Dermis blood vessel endothelial cell (primary cell): Measurements from ENCODE around the gene AGTRAP. TPM values are rescaled to one million over a fixed set of nuclear protein-coding genes. Genes with fewer than 3 reads are reported as not detected.

ENCODE experiments used
- DNase-seq: peaks from one replicate; pipeline ENCODE4 v3.0.0; 2010
- total RNA-seq: library from RNA; depleted of rRNA; stranded (reverse); fragments of >200 nt; gene quantifications from 2 replicates; pipeline ENCODE4 v1.2.3, GENCODE V29; 2014

The AGTRAP gene
- 47.5 and 57.1 TPM in 2 replicates for total RNA-seq

GRCh38 chr1:11735854-11736745 is at the start of gene AGTRAP:
AGTRAP (plus strand) TSS chr1:11736136; CDS start chr1:11736209, 73 bp downstream.
- DNase-seq, result peak; percentile 95

DNA sequence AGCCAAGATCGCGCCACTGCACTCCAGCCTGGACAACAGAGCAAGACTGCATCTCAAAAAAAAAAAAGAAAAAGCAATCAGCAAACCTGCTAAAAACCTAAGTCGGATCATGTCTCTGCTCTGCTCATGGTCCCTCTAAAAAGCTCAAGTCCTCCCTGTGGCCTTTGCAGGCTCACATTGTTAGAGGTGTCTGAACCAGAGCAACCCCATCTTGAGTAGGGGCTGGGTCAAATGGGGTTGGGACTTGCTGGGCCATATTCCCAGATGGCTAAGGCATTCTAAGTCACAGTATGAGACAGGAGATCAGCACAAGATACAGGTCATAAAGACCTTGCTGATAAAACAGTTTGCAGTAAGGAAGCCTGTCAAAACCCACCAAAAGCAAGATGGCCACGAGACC is 47.4 kb upstream of the AGTRAP start:
- no peak for DNase-seq

GRCh38 chr1:11690397-11691301 is 45.3 kb upstream of the AGTRAP start:
- DNase-seq, result no peak

DNA sequence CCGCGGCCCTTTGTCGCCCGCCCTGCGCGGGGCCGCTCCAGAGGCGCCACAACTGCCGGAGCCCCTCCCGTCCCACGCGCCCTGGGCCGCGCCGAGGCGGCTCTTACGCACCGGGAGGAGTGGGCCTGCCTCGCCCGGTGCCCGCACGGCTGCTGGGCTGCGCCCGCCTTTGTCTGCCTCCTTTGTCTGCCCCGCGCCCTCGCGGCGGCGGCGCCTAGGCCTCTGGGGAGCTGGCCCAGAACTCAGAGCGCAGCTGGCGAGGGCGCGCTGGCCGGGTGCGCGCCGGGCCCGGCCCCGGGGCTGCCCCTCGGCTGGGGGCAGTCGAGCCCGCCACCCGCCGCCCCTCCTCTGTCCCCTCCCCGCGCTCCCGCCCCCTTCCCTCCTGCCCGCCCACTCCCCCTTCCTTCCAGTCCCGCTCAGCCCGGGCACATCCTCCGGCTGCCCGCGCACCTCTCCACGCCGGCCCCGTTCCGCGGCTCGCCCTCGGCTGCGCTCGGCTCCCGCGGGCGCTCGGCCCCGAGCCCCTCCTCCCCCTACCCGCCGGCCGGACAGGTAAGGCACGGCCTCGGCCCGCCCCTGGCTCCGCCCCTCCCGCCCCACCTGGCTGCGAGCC is 44.5 kb upstream of the AGTRAP start, which contains the start of gene DRAXIN:
Gene DRAXIN, plus strand, starts transcription at position 409 of the 613 bp plus-strand sequence. CDS start 14,549 bp downstream, outside the sequence.
- peak; percentile 15 for DNase-seq

DNA sequence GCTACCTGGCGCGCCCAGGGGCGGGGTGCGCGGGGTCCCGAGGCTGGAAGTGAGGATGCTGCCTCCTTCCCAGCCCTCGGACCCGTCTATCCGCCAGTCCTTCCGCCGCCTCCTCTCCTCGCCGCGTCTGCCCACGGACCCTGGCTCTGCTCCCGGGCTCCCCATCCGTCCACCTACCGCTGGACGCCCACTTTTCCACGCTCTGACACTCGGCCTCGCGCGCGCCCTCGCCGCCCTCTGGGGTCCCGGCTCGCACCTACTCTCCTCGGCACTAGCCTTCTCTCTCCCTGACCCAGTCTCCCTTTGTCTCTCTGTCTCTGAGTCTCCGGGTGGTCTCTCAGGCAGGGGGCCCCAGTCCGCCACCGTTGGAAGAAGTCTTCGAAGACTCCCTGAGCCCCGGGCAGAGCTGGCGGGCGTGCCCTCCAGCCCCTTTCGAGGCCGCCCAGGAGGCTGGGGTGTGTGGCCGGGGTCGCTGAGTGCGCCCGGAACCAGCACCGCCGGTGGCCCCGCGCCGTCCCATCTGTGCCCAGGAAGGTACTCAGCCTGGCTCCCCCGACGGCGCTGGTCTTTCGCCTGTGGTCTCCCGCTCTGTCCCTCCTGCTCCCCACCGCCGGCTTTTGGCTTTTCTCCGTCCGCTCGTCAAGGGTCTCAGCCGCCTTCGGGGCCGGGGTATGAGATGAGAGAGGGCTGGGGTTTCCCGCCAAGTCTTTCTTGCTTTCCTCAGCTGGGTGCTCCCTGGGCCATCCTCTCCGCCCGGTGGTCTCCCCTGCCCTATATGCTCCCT is 43.8 kb upstream of the AGTRAP start:
- no peak for DNase-seq

- peak; percentile 86 for DNase-seq
These were observed 42.8 kb upstream of the AGTRAP start for GRCh38 chr1:11693024-11693590.

GRCh38 chr1:11693917-11694316 is 42.0 kb upstream of the AGTRAP start:
- no peak for DNase-seq

GRCh38 chr1:11695861-11696260 is 40.1 kb upstream of the AGTRAP start:
- no peak for DNase-seq

DNA sequence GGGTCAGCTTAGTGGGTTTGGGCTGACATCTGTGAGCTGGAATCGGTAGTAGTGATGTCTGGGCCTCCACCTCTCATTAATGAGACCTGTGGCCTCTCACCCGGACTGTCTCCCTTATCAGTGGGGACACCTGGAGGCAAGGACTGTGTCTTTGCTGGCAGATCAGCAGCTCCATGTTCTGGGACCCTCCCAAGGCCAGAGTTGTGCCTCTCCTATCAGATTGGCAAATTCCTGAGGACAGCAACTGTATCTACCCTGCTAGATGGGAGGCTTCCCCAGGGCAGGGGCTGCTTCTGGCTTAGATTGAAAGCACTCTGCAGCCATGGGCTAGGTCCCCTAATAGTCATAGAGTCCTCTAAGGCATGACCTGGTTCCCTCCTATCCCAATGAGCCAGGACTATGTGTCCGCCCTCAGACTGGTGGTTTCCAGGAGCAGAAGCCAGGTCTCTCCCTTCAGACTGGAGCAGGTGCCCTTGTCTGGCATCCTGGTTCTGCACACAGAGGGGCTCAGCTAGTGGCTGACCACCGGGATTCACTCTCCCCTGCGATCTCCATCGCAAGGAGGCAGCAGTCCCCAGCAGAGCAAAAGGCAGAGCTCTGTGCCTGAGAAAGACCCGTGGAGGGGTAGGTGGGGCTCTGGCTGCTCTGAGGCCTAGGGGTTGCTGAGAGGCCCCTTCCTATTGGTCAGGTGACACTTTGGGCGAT is 38.6 kb upstream of the AGTRAP start:
- no peak for DNase-seq

- no peak for DNase-seq
These were observed 38.1 kb upstream of the AGTRAP start for GRCh38 chr1:11697893-11698210.

DNA sequence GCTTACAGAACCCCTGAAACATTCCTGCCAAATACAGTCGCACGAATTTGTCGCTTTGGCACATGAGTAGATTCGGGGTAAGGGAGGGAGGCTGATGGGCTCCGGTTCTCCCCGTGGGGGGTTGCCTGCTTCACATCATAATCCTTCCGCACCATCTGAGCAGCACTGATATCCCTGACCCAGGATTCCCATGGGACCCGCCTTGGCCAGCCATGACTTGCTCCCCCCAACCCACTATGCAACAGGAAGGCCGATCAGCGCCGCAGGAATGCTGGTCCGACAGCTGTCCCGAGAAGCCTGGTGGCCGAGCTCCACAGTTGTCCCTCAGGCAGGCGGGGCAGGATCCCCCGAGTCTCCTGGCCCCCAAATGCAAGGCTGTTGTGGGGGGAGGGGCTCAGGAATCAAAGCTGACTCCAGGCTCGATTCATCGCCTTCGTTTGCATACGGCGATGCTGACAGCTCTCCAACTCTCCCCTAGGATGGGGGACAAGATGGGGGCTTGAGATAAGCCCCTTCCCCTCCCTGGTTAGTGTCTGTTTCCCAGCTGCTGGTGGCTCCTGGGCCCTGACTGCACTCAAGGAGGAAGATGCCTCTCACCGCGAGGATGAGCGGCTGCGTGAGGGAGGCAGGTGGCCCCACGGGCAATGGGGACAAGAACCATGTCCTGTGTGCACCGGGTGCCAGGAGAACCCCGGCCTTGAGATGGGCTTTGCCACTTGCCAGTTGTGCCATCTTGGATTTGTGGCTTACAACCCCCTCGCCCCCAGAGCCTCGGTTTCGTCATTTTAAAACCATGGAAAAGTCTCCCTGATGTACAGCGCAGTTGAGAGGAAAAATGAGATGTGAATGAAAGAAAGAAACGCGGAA is 35.1 kb upstream of the AGTRAP start:
- no peak for DNase-seq

DNA sequence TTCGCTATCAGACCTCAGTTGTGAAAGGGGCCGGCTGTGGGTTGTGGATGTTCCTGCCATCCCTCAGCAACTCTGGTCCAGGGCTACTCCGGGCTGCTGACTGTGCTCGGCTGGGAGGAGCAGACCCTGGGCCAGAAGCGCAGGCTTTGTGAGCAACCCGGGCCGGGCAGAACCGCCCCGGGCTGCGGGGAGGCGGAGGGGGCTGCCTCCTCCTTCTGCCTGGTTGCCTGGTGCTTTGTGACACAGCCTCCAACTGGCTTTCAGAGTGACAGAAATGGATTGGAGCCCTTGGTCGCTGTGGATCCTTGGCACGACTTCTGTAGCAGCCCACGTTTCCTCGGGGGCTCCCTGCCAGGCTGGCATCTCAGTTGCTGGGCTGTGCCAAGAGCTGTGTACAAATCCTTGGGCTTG is 34.4 kb upstream of the AGTRAP start:
- DNase-seq, result no peak

GRCh38 chr1:11701981-11702803 is 33.7 kb upstream of the AGTRAP start:
- DNase-seq, result no peak

DNA sequence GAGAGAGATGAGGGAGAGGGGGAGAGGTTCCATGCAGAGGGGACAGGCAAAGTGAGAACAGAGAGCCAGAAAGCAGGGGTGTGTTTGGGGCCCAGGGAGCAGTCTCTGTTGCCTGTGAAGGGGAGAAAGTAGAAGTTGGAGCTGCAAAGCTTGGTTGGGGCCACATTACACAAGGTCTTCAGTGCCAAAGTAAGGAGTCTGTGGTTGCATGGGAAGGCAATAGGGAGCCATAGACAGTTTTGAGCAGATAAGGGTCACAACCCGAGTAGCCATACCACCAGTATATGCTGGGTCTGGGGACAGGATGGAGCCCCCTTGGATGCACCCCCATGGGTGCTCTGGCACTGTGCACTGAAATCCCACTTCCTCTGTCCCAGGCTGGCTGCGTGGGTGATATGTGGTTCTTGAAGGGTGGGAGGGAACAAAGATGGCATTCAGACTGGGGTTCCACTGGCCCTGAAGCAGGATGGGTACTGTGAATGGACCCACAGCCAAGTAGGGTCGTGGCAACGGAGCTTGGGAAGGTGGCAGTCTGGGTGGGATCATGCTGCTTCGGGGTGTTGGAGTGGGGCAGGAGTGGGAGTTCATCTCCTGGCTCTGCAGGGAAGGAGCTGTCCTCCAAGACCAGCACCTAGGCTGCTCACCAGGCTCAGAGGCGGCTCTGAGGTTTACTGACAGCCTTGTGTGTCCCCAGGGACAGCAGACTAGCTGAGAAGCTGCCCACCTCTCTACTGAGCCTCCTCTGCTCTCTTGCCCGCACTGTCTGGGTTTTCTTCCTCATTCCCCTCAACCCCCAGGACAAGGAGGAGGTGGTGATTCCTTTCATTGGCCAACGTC is 32.4 kb upstream of the AGTRAP start:
- no peak for DNase-seq

GRCh38 chr1:11704194-11704529 is 31.8 kb upstream of the AGTRAP start:
- DNase-seq, result no peak

DNA sequence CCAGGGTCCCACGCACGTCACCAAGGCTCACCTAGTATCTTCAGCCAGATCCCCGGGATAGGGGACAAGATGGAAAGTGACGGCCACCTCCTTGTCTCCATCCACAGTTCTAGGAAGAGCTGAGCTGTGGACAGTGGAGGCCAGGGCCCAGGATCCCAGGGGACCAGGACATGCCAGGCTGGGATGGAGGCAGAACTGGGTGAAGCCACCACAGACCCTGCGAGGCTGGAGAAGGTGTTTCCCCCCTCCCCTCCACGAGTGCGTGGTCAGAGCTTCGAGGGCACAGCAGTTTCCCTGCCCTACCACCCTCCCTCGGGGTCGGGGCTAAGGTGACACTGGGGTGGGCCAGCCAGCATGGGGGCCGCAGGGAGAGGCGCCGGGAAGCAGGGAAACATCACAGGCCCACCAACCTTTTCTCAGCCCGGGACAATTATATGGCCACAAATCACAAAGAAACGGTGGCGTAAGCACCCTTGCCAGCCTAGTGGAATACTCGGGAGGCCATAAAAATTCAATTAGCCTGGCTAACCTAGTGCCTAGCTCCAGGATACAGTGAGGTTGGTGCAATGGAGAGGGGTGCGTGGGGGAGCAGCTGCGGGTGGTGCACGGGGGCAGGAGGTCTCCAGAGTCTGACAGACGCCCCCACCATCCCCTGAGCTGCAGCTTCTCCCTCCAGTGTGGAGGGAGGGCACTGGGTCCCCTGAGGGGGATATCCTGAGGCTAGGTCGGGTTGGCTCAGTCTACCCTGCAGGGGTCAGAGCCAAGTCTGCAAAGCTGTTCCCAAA is 31.1 kb upstream of the AGTRAP start:
- no peak for DNase-seq

- DNase-seq, result no peak
These were observed 30.3 kb upstream of the AGTRAP start for GRCh38 chr1:11705596-11705995.

DNA sequence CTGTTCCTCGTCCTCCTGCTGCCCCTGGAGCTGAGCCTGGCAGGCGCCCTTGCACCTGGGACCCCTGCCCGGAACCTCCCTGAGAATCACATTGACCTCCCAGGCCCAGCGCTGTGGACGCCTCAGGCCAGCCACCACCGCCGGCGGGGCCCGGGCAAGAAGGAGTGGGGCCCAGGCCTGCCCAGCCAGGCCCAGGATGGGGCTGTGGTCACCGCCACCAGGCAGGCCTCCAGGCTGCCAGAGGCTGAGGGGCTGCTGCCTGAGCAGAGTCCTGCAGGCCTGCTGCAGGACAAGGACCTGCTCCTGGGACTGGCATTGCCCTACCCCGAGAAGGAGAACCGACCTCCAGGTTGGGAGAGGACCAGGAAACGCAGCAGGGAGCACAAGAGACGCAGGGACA is 29.6 kb upstream of the AGTRAP start:
- no peak for DNase-seq
